HepG2 (cell line): ENCODE measurements around the gene YIPF3. TPM values are rescaled to one million over a fixed set of nuclear protein-coding genes. Genes with fewer than 3 reads are reported as not detected.

Source experiments
- CC2D1A ChIP-seq: sonication (generic); formaldehyde crosslinking; IDR thresholded peaks from 2 replicates; pipeline ENCODE4 v1.8.1; 2023; ENCODE audit warnings: mild to moderate bottlenecking, missing genetic modification reagents
- CERS6 ChIP-seq: sonication (generic); formaldehyde crosslinking; IDR thresholded peaks from 2 replicates; pipeline ENCODE4 v1.5.0; 2020; ENCODE audit warnings: missing genetic modification reagents
- CSRNP1 ChIP-seq: sonication (generic); formaldehyde crosslinking; IDR thresholded peaks from 2 replicates; pipeline ENCODE4 v1.8.1; 2023; ENCODE audit warnings: mild to moderate bottlenecking, missing genetic modification reagents
- ESRRA ChIP-seq: sonication (generic); formaldehyde crosslinking; IDR thresholded peaks from 2 replicates; pipeline ENCODE4 v1.5.1; 2020; ENCODE audit warnings: mild to moderate bottlenecking, low read depth, missing genetic modification reagents
- GATAD2A ChIP-seq: IDR thresholded peaks from 2 replicates; pipeline ENCODE4 v1.6.1; 2016
- HOXA9 ChIP-seq: sonication (generic); formaldehyde crosslinking; IDR thresholded peaks from 2 replicates; pipeline ENCODE4 v1.8.1; 2022; ENCODE audit warnings: missing genetic modification reagents, mild to moderate bottlenecking, moderate library complexity, borderline replicate concordance
- NFATC3 ChIP-seq: sonication (generic); formaldehyde crosslinking; IDR thresholded peaks from 2 replicates; pipeline ENCODE4 v1.5.1; 2020; ENCODE audit warnings: mild to moderate bottlenecking, missing genetic modification reagents
- NFKB2 ChIP-seq: sonication (generic); formaldehyde crosslinking; IDR thresholded peaks from 2 replicates; pipeline ENCODE4 v1.4.0; 2020; ENCODE audit warnings: missing genetic modification reagents, borderline replicate concordance
- NFYC ChIP-seq: IDR thresholded peaks from 2 replicates; pipeline ENCODE4 v1.6.1; 2016; ENCODE audit warnings: missing genetic modification reagents, missing compliant biosample characterization
- NR1H2 ChIP-seq: sonication (generic); formaldehyde crosslinking; IDR thresholded peaks from 2 replicates; pipeline ENCODE4 v1.8.1; 2022; ENCODE audit warnings: low read depth, missing genetic modification reagents, borderline replicate concordance
- ONECUT2 ChIP-seq: sonication (generic); formaldehyde crosslinking; IDR thresholded peaks from 2 replicates; pipeline ENCODE4 v1.4.0; 2020; ENCODE audit warnings: missing genetic modification reagents
- PTBP1 ChIP-seq: fragments of 200-400 bp; formaldehyde crosslinking; IDR thresholded peaks from 2 replicates; pipeline ENCODE4 v1.6.1; 2018; ENCODE audit warnings: low read length, low read depth; ENCODE audit not compliant: poor library complexity, severe bottlenecking
- RCOR2 ChIP-seq: IDR thresholded peaks from 2 replicates; pipeline ENCODE4 v1.6.1; 2016; ENCODE audit warnings: missing biosample characterization, missing genetic modification reagents
- REPIN1 ChIP-seq: sonication (generic); formaldehyde crosslinking; IDR thresholded peaks from 2 replicates; pipeline ENCODE4 v1.8.0; 2022; ENCODE audit warnings: missing genetic modification reagents, low read depth, mild to moderate bottlenecking, borderline replicate concordance
- SMAD9 ChIP-seq: sonication (generic); formaldehyde crosslinking; IDR thresholded peaks from 2 replicates; pipeline ENCODE4 v1.5.1; 2020; ENCODE audit warnings: mild to moderate bottlenecking, missing genetic modification reagents
- SMC3 ChIP-seq: IDR thresholded peaks from 2 replicates; pipeline ENCODE4 v1.6.1; 2011; ENCODE audit warnings: low read length, improper control_type of control experiment
- SNRNP70 ChIP-seq: fragments of 200-400 bp; formaldehyde crosslinking; IDR thresholded peaks from 2 replicates; pipeline ENCODE4 v1.6.1; 2017; ENCODE audit warnings: mild to moderate bottlenecking, low read depth, low read length, moderate library complexity
- TBL1XR1 ChIP-seq: fragments of 150-350 bp; IDR thresholded peaks from 2 replicates; pipeline ENCODE4 v1.6.1; 2014; ENCODE audit warnings: borderline replicate concordance, low read length; ENCODE audit not compliant: partially characterized antibody
- TEF ChIP-seq: sonication (generic); formaldehyde crosslinking; IDR thresholded peaks from 2 replicates; pipeline ENCODE4 v1.5.0; 2020; ENCODE audit warnings: missing genetic modification reagents
- ZFP90 ChIP-seq: sonication (generic); formaldehyde crosslinking; IDR thresholded peaks from 2 replicates; pipeline ENCODE4 v1.8.0; 2022; ENCODE audit warnings: missing genetic modification reagents, mild to moderate bottlenecking, inconsistent platforms, borderline replicate concordance
- ZFP91 ChIP-seq: sonication (generic); formaldehyde crosslinking; IDR thresholded peaks from 2 replicates; pipeline ENCODE4 v1.9.0; 2022; ENCODE audit warnings: missing genetic modification reagents, mild to moderate bottlenecking, borderline replicate concordance
- ZKSCAN8 ChIP-seq: IDR thresholded peaks from 2 replicates; pipeline ENCODE4 v1.6.1; 2016; ENCODE audit warnings: borderline replicate concordance, missing genetic modification reagents, missing compliant biosample characterization
- ZNF180 ChIP-seq: sonication (generic); formaldehyde crosslinking; IDR thresholded peaks from 2 replicates; pipeline ENCODE4 v1.4.0; 2020; ENCODE audit warnings: low read depth, missing genetic modification reagents, borderline replicate concordance
- ZNF557 ChIP-seq: sonication (generic); formaldehyde crosslinking; IDR thresholded peaks from 2 replicates; pipeline ENCODE4 v1.4.0; 2020; ENCODE audit warnings: missing genetic modification reagents
- ZNF570 ChIP-seq: sonication (generic); formaldehyde crosslinking; IDR thresholded peaks from 2 replicates; pipeline ENCODE4 v1.4.0; 2020; ENCODE audit warnings: mild to moderate bottlenecking, missing genetic modification reagents, borderline replicate concordance
- polyA plus RNA-seq, 8 experiments: library from polyadenylated mRNA; depleted of rRNA in 3 of 8; stranded (reverse) in 7 of 8; unstranded in 1 of 8; fragments of >200 nt; fragmentation: Illumina TruSeq in 4 of 8; extraction: Trizol in 4 of 8; gene quantifications; 2 replicates each; pipeline versions ENCODE4 v1.2.1 to v1.2.3, GENCODE V29; 2011 to 2016; ENCODE audit warnings: low read depth in 4 of 8, missing spikeins in 1 of 8, mixed read lengths in 1 of 8; ENCODE audit not compliant: insufficient read depth in 1 of 8
- total RNA-seq, 5 experiments: library from RNA; depleted of rRNA; stranded (reverse); fragments of >200 nt; fragmentation: Illumina TruSeq; extraction: Trizol; gene quantifications; 2 replicates each; pipeline ENCODE4 v1.2.3, GENCODE V29; 2016; ENCODE audit warnings: low read depth in 1 of 5

The YIPF3 gene
- total and polyA plus RNA-seq, 2 of the 13 experiments (the other 11 are each of a cell fraction or from before 2014, with no cell fraction given), result 107 to 206 TPM

- TF ChIP-seq ZNF180 (CRISPR knock-in tag), result peak; percentile 56; the same call in 1 of the 2 replicates
- peak; percentile 11; the same call in 1 of the 2 replicates for TF ChIP-seq NFYC (CRISPR knock-in tag)
- TF ChIP-seq ZFP91 (CRISPR knock-in tag), result peak; percentile 92
- TF ChIP-seq ZNF570 (CRISPR knock-in tag), result no peak; the same call in 1 of the 2 replicates
- TF ChIP-seq ZNF557, result 0 out of 2 replicates have a peak, but pooled peaks have one; percentile 70
- TF ChIP-seq ZKSCAN8 (CRISPR knock-in tag), result peak; percentile 20; the same call in 1 of the 2 replicates
- no peak for TF ChIP-seq SMC3
- peak; percentile 55 for TF ChIP-seq TBL1XR1
- TF ChIP-seq SNRNP70, result no peak
- peak; percentile 91; the same call in 1 of the 2 replicates for TF ChIP-seq NFATC3 (CRISPR knock-in tag)
- peak; percentile 82 for TF ChIP-seq GATAD2A (CRISPR knock-in tag)
- TF ChIP-seq SMAD9 (CRISPR knock-in tag), result no peak
- peak; percentile 86; the same call in 1 of the 2 replicates for TF ChIP-seq ZFP90 (CRISPR knock-in tag)
- 0 out of 2 replicates have a peak, but pooled peaks have one; percentile 26 for TF ChIP-seq CC2D1A
- TF ChIP-seq ONECUT2 (CRISPR knock-in tag), result 0 out of 2 replicates have a peak, but pooled peaks have one; percentile 22
- TF ChIP-seq NR1H2 (CRISPR knock-in tag), result no peak
- peak; percentile 82; the same call in 1 of the 2 replicates for TF ChIP-seq REPIN1 (CRISPR knock-in tag)
- TF ChIP-seq CERS6, result no peak
- TF ChIP-seq RCOR2, result 0 out of 2 replicates have a peak, but pooled peaks have one; percentile 31
- TF ChIP-seq PTBP1, result peak; percentile 81
- peak; percentile 69 for TF ChIP-seq CSRNP1
- TF ChIP-seq ESRRA (CRISPR knock-in tag), result peak; percentile 28; the same call in 1 of the 2 replicates
- 0 out of 2 replicates have a peak, but pooled peaks have one; percentile 55 for TF ChIP-seq TEF (CRISPR knock-in tag)
- no peak; the same call in 1 of the 2 replicates for TF ChIP-seq NFKB2 (CRISPR knock-in tag)
- no peak for TF ChIP-seq HOXA9 (CRISPR knock-in tag)
Measured at GRCh38 chr6:43516697-43517504, at the start of gene YIPF3, which contains the start of gene POLR1C (continued).
